Thyroid gland (tissue), 4 donors: ENCODE data around the gene CAPN10. TPM values are rescaled to one million over a fixed set of nuclear protein-coding genes. Genes with fewer than 3 reads are reported as not detected.

Experiments
- DNase-seq, 2 donors: peaks; one replicate each; pipeline ENCODE4 v3.0.0-alpha.2; 2019
- H3K27ac ChIP-seq, 3 donors: fragments of 200-600 bp; sonication (generic); 1 replicate in 2 of 3; 2 replicates in 1 of 3; pipeline ENCODE4 v1.5.1; 2016 to 2019; ENCODE audit warnings: mild to moderate bottlenecking in 1 of 3, moderate library complexity in 1 of 3
- H3K27me3 ChIP-seq: fragments of 200-600 bp; sonication (generic); one replicate; pipeline ENCODE4 v1.5.1; 2019
- H3K36me3 ChIP-seq, 2 donors: fragments of 200-600 bp; sonication (generic); one replicate each; pipeline ENCODE4 v1.5.1; 2016 to 2019
- H3K4me1 ChIP-seq, 2 donors: fragments of 200-600 bp; sonication (generic); one replicate each; pipeline ENCODE4 v1.5.1; 2017 to 2019
- H3K4me3 ChIP-seq, 3 donors: fragments of 200-600 bp; sonication (generic); replicated peaks in 1 of 3; 1 replicate in 2 of 3; 2 replicates in 1 of 3; pipeline ENCODE4 v1.5.1; 2016; ENCODE audit warnings: mild to moderate bottlenecking in 1 of 3
- H3K9me3 ChIP-seq: fragments of 200-600 bp; sonication (generic); one replicate; pipeline ENCODE4 v1.5.1; 2017
- CTCF ChIP-seq, 6 experiments: fragments of 200-600 bp in 3 of 6; fragments of 450-650 bp in 3 of 6; sonication (generic) in 3 of 6; IDR thresholded peaks; one replicate each; pipeline ENCODE4 v1.5.1; 2016 to 2019; ENCODE audit warnings: antibody characterized with exemption in 6 of 6, mild to moderate bottlenecking in 2 of 6, inconsistent platforms in 1 of 6, moderate library complexity in 1 of 6
- POLR2A ChIP-seq, 2 donors: fragments of 450-650 bp; IDR thresholded peaks; one replicate each; pipeline ENCODE4 v1.6.1; 2017; ENCODE audit warnings: antibody characterized with exemption in 2 of 2, mild to moderate bottlenecking in 2 of 2, moderate library complexity in 1 of 2
- WGBS, 2 donors: methylation state at CpG; one replicate each; pipeline ENCODE4 v1.1.5; 2017; 5-methylcytosine and 5-hydroxymethylcytosine counted together
- intact Hi-C: fragments of 100-400 bp; cut with DNase I; formaldehyde crosslinking; loops from one replicate; pipeline ENCODE4 v1.15.1; 2023
- total RNA-seq, 4 donors: library from RNA; depleted of rRNA; stranded (reverse); fragments of >200 nt; gene quantifications; one replicate each; pipeline ENCODE4 v1.2.3, GENCODE V29; 2016

Gene CAPN10
- total RNA-seq, 4 donors from 2014 or later = 19.3 to 25.3 (median 21.7) TPM

GRCh38 chr2:240576436-240577205 lies 9.9 kb upstream of the CAPN10 start:
- H3K4me3 ChIP-seq = no peak overlapping the region
- peaks cover 24 to 40% of the 10 kb centered on the region in 2 donors for H3K36me3 ChIP-seq
- WGBS, 2 donors = 97% methylated on average over 19 to 23 of the region's 32 CpGs
- intact Hi-C loops = no loop called here
- no peaks in the 10 kb centered on the region for H3K9me3 ChIP-seq
- no peak overlapping the region for H3K27ac ChIP-seq
- H3K4me1 ChIP-seq = peaks cover 10 to 21% of the 10 kb centered on the region in 2 donors
- TF ChIP-seq POLR2A (IDR thresholded peaks at IDR 0.05) = no peak
- no peak for DNase-seq
- H3K27me3 ChIP-seq = no peaks in the 10 kb centered on the region

- intact Hi-C loops = no loop called here
- no peak for DNase-seq
- H3K36me3 ChIP-seq = peaks cover 24 to 40% of the 10 kb centered on the region in 2 donors
- H3K27me3 ChIP-seq = no peaks in the 10 kb centered on the region
- WGBS, 2 donors = 89 to 96% methylated on average over 6 to 19 of the region's 26 CpGs
- peaks cover 10 to 21% of the 10 kb centered on the region in 2 donors for H3K4me1 ChIP-seq
- no peaks in the 10 kb centered on the region for H3K9me3 ChIP-seq
- no peak overlapping the region for H3K27ac ChIP-seq
- no peak overlapping the region for H3K4me3 ChIP-seq
- no peak for TF ChIP-seq POLR2A (IDR thresholded peaks at IDR 0.05)
- TF ChIP-seq CTCF (IDR thresholded peaks at IDR 0.05) = no peak
Measured at GRCh38 chr2:240577281-240578109, 9.0 kb upstream of the CAPN10 start.

GRCh38 chr2:240578110-240578450 lies 8.5 kb upstream of the CAPN10 start:
- intact Hi-C loops = no loop called here
- H3K4me3 ChIP-seq = no peak overlapping the region
- TF ChIP-seq CTCF (IDR thresholded peaks at IDR 0.05) (no peak), POLR2A (IDR thresholded peaks at IDR 0.05) (no peak)
- no peaks in the 10 kb centered on the region for H3K9me3 ChIP-seq
- H3K27ac ChIP-seq = no peak overlapping the region
- H3K27me3 ChIP-seq = no peaks in the 10 kb centered on the region
- WGBS, 2 donors = 91 to 100% methylated on average over 5 to 6 of the region's 9 CpGs
- peaks cover 10 to 21% of the 10 kb centered on the region in 2 donors for H3K4me1 ChIP-seq
- peaks cover 24 to 40% of the 10 kb centered on the region in 2 donors for H3K36me3 ChIP-seq
- DNase-seq = no peak

- H3K27ac ChIP-seq = no peak overlapping the region
- peaks cover 22 to 40% of the 10 kb centered on the region in 2 donors for H3K36me3 ChIP-seq
- H3K4me3 ChIP-seq = no peak overlapping the region
- peaks cover 10 to 21% of the 10 kb centered on the region in 2 donors for H3K4me1 ChIP-seq
- WGBS, 2 donors = 91 to 92% methylated on average over 7 to 8 of the region's 8 CpGs
- TF ChIP-seq POLR2A (IDR thresholded peaks at IDR 0.05) = no peak
- TF ChIP-seq CTCF (IDR thresholded peaks at IDR 0.05) = no peak
- DNase-seq = no peak
- H3K9me3 ChIP-seq = no peaks in the 10 kb centered on the region
- H3K27me3 ChIP-seq = no peaks in the 10 kb centered on the region
- intact Hi-C loops = no loop called here
Measured at GRCh38 chr2:240578488-240578887, 8.0 kb upstream of the CAPN10 start.

- no peaks in the 10 kb centered on the region for H3K27me3 ChIP-seq
- H3K9me3 ChIP-seq = no peaks in the 10 kb centered on the region
- H3K4me1 ChIP-seq = peaks cover 11 to 22% of the 10 kb centered on the region in 2 donors
- whole genome bisulfite sequencing, 2 donors = 88 to 90% methylated on average over 8 to 10 of the region's 12 CpGs
- TF ChIP-seq CTCF (IDR thresholded peaks at IDR 0.05) = no peak
- TF ChIP-seq POLR2A (IDR thresholded peaks at IDR 0.05) = no peak
- DNase-seq = no peak
- intact Hi-C loops = no loop called here
- peaks cover 20 to 39% of the 10 kb centered on the region in 2 donors for H3K36me3 ChIP-seq
- H3K27ac ChIP-seq = peak overlapping the region in 1 of 3 donors; percentile 67
- no peak overlapping the region for H3K4me3 ChIP-seq
Measured at GRCh38 chr2:240579071-240579762, 7.3 kb upstream of the CAPN10 start.
